MCF 10A (cell line): ENCODE measurements around the gene WBP1L. TPM values are rescaled to one million over a fixed set of nuclear protein-coding genes. Genes with fewer than 3 reads are reported as not detected.

Experiments used
- BruUV-seq: library from RNA; stranded (reverse); fragments of 400-500 nt; replicated peaks from 2 replicates; lab custom pipeline; 2021; lab: Mats Ljungman, UMichigan
- CTCF ChIA-PET: fragments of 300-600 bp; sonication (Branson Sonifier 250); formaldehyde crosslinking; extraction: SDS; loops from one replicate; lab custom pipeline; 2021; ENCODE audit warnings: antibody characterized with exemption, inconsistent platforms; lab: Yijun Ruan, JAX
- POLR2A ChIA-PET: fragments of 300-600, 350-650 bp; sonication (Branson Sonifier 250); formaldehyde crosslinking; extraction: SDS; loops from one replicate; lab custom pipeline; 2020; ENCODE audit warnings: antibody characterized with exemption, inconsistent platforms; lab: Yijun Ruan, JAX
- DNase-seq: peaks from one replicate; pipeline ENCODE4 v3.0.0-alpha.2; 2018; ENCODE audit not compliant: unreplicated experiment
- H3K27ac Mint-ChIP-seq: one replicate; pipeline ENCODE4 v1.8.0; 2022; ENCODE audit warnings: mild to moderate bottlenecking, low read depth, mixed read lengths; ENCODE audit not compliant: unreplicated experiment
- H3K27me3 Mint-ChIP-seq: one replicate; pipeline ENCODE4 v1.8.0; 2022; ENCODE audit warnings: mixed read lengths; ENCODE audit not compliant: insufficient read depth, unreplicated experiment
- H3K36me3 Mint-ChIP-seq: one replicate; pipeline ENCODE4 v1.8.0; 2022; ENCODE audit warnings: mild to moderate bottlenecking, moderate library complexity, mixed read lengths; ENCODE audit not compliant: insufficient read depth, unreplicated experiment
- H3K4me1 Mint-ChIP-seq: one replicate; pipeline ENCODE4 v1.8.0; 2022; ENCODE audit warnings: mixed read lengths; ENCODE audit not compliant: insufficient read depth, unreplicated experiment
- H3K4me3 Mint-ChIP-seq: one replicate; pipeline ENCODE4 v1.8.0; 2022; ENCODE audit warnings: mild to moderate bottlenecking, moderate library complexity, mixed read lengths; ENCODE audit not compliant: unreplicated experiment
- H3K9me3 Mint-ChIP-seq: one replicate; pipeline ENCODE4 v1.8.0; 2022; ENCODE audit warnings: mixed read lengths; ENCODE audit not compliant: unreplicated experiment
- intact Hi-C: fragments of 100-400 bp; cut with micrococcal nuclease; formaldehyde crosslinking; loops from 2 replicates; pipeline ENCODE4 v1.14.1; 2022
- total RNA-seq: library from RNA; stranded (reverse); gene quantifications from 2 replicates; pipeline ENCODE4 v1.2.3, GENCODE V29; 2022
- TF ChIP-seq, protein P1 (sequence below): fragments of 200-600 bp; IDR thresholded peaks from one replicate; pipeline ENCODE4 v1.8.0; 2022; ENCODE audit warnings: antibody characterized with exemption, mild to moderate bottlenecking; ENCODE audit not compliant: unreplicated experiment

The WBP1L gene
- total RNA-seq, 1 experiment from 2014 or later, result 19.8 TPM

DNA sequence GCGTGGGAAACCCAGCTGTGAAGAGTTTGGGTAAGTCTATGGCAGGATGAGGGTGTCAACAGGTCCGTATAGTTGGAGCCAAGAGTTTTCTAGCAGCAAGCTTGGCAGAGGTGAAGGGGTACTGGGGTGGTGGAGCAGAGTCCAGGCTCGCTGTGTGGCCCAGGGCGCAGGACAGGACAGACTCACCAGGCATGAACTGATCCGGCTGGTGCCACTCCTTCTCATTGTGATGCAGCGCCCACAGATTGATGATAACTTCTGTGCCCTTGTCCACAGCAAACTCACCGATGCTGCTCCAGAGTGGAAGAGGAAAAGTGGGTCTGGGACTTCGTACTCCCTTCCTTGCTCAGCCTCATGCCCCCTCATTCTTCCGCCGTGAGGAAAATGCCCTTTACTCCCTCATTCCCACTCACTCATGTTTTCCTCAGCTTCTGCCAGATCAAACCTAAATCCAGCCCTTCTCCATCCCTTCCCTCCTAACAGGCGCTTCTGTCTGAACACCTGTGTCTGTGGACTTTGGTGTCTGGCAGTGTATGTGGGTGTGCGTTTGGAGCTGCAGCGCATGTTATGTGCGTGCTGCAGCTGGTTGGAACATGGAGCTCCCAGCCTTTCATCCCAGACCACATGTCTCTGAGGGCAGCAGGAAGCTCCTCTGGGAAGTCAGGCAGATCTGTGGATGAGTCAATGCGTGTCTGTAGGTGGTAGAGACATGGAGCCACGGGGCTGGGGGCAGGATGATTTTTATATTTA is 87.7 kb downstream of the WBP1L start:
- CTCF ChIA-PET, result interaction anchor here (1.0 to 8.3 kb wide), 4 partner anchors 62 to 237 kb away, joined by 3 to 124 read pairs (median 3); no protein-coding TSS in a partner anchor
- H3K4me3 Mint-ChIP-seq, result no peak overlapping the region

DNA sequence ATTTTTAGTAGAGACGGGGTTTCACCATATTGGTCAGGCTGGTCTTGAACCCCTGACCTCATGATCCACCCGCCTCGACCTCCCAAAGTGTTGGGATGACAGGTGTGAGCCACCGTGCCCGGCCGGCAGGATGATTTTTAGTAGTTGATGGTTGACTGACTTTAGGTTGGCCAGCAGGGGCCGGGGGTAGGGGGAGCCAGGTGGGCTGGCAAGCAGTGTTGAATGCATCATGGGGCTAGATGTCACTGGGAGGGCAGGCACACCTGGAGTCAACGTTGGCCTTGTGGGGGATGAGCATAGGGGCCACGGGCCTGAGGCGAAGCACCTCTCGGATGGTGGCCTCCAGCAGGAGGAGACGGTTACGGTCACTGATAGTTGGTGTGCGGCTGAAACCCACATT is 88.5 kb downstream of the WBP1L start:
- Mint-ChIP-seq H3K27me3 (no peaks in the 10 kb centered on the region), H3K4me3 (no peak overlapping the region), H3K27ac (no peak overlapping the region), H3K9me3 (no peaks in the 10 kb centered on the region), H3K4me1 (peaks cover 9% of the 10 kb centered on the region), H3K36me3 (no peaks in the 10 kb centered on the region)
- POLR2A ChIA-PET, result no interaction called here
- no peak for DNase-seq
- CTCF ChIA-PET, result interaction anchor here (1.1 to 8.3 kb wide), 3 partner anchors 69 to 236 kb away, joined by 3 to 124 read pairs (median 4); no protein-coding TSS in a partner anchor
- TF ChIP-seq, protein P1, sequence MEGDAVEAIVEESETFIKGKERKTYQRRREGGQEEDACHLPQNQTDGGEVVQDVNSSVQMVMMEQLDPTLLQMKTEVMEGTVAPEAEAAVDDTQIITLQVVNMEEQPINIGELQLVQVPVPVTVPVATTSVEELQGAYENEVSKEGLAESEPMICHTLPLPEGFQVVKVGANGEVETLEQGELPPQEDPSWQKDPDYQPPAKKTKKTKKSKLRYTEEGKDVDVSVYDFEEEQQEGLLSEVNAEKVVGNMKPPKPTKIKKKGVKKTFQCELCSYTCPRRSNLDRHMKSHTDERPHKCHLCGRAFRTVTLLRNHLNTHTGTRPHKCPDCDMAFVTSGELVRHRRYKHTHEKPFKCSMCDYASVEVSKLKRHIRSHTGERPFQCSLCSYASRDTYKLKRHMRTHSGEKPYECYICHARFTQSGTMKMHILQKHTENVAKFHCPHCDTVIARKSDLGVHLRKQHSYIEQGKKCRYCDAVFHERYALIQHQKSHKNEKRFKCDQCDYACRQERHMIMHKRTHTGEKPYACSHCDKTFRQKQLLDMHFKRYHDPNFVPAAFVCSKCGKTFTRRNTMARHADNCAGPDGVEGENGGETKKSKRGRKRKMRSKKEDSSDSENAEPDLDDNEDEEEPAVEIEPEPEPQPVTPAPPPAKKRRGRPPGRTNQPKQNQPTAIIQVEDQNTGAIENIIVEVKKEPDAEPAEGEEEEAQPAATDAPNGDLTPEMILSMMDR, result no peak
- intact Hi-C loops, result loop anchor here (10.0 kb wide), 1 partner anchor 503 kb away; no protein-coding TSS in a partner anchor
- BruUV-seq, result no TSS peak

More for the DNA sequence above, 87.7 kb downstream of the WBP1L start:
- H3K4me1 Mint-ChIP-seq, result peaks cover 9% of the 10 kb centered on the region
- H3K36me3 Mint-ChIP-seq, result no peaks in the 10 kb centered on the region
- BruUV-seq, result no TSS peak
- no peaks in the 10 kb centered on the region for H3K9me3 Mint-ChIP-seq
- no peaks in the 10 kb centered on the region for H3K27me3 Mint-ChIP-seq
- TF ChIP-seq, protein P1, result no peak
- POLR2A ChIA-PET, result no interaction called here
- no peak for DNase-seq
- no peak overlapping the region for H3K27ac Mint-ChIP-seq
- intact Hi-C loops, result loop anchor here (10.0 kb wide), 1 partner anchor 503 kb away; no protein-coding TSS in a partner anchor

DNA sequence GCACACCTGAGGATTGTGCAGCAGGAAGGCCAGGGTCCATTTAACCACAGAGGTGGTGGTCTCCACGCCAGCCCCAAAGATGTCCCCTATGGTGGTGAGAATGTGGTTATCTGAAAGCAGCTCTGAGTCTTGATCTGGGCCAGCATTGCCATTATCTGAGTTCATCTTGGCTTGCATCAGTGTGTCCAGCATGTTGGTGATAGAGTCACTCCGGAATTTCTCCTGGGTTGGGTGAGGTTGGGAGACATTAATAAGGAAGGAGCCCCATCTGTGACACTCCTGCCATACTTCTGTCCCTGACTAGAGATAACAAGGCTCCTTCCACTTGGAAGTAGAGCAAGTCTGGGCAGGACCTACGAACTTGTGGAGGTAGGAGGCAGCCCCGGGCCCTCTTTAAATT is 89.2 kb downstream of the WBP1L start:
- Mint-ChIP-seq H3K4me1 (peaks cover 9% of the 10 kb centered on the region), H3K9me3 (peaks cover 6% of the 10 kb centered on the region), H3K4me3 (no peak overlapping the region), H3K27ac (no peak overlapping the region), H3K36me3 (no peaks in the 10 kb centered on the region), H3K27me3 (no peaks in the 10 kb centered on the region)
- CTCF ChIA-PET, result interaction anchor here (0.6 to 8.3 kb wide), 5 partner anchors 58 to 423 kb away, joined by 3 to 124 read pairs (median 4); no protein-coding TSS in a partner anchor
- TF ChIP-seq, protein P1, result no peak
- DNase-seq, result no peak
- POLR2A ChIA-PET, result no interaction called here
- BruUV-seq, result no TSS peak
- intact Hi-C loops, result loop anchor here (10.0 kb wide), 1 partner anchor 502 kb away; no protein-coding TSS in a partner anchor

DNA sequence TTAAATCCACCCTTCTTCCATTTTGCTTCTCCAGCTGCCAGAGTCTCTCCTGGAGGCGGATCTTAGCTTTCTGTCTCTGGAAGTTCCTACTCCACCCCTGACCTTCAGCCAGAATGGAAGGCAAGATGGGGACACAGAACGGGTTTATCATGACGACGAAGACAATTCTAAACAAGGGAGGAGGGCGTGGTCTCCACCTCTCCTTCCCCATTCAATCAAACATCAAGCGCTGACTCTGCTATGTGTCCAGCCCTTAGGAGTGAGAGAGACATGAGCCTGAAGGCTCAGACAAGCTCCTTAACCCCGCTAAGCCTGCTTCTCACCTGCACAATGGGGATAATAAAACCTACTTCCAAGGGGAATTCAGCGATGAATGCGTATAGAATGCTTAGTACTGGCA is 90.4 kb downstream of the WBP1L start:
- ChIA-PET POLR2A (no interaction called here), CTCF (interaction anchor here (0.6 to 8.3 kb wide), 10 partner anchors 12 to 500 kb away, joined by 3 to 124 read pairs (median 3); no protein-coding TSS in a partner anchor)
- TF ChIP-seq, protein P1, result no peak
- H3K9me3 Mint-ChIP-seq, result peaks cover 17% of the 10 kb centered on the region
- H3K27ac Mint-ChIP-seq, result no peak overlapping the region
- intact Hi-C loops, result loop anchor here (10.0 kb wide), 1 partner anchor 501 kb away; no protein-coding TSS in a partner anchor
- H3K4me1 Mint-ChIP-seq, result peaks cover 9% of the 10 kb centered on the region
- H3K4me3 Mint-ChIP-seq, result no peak overlapping the region
- BruUV-seq, result no TSS peak
- no peaks in the 10 kb centered on the region for H3K36me3 Mint-ChIP-seq
- no peak for DNase-seq
- H3K27me3 Mint-ChIP-seq, result peaks cover 3% of the 10 kb centered on the region
